Trophoblast cell (in vitro differentiated cells and primary cell): ENCODE measurements around the gene PNMT.

Experiments used
- DNase-seq, 2 donors: peaks; one replicate each; pipeline ENCODE4 v3.0.0-alpha.2; 2016
- H2AFZ ChIP-seq: 2 replicates; pipeline ENCODE4 v1.6.1; 2013; ENCODE audit warnings: low read length, moderate library complexity, mild to moderate bottlenecking; ENCODE audit not compliant: insufficient read depth, poor library complexity
- H2AK5ac ChIP-seq: 2 replicates; pipeline ENCODE4 v1.6.1; 2013; ENCODE audit warnings: mild to moderate bottlenecking, low read length
- H2BK120ac ChIP-seq: 2 replicates; pipeline ENCODE4 v1.6.1; 2013; ENCODE audit warnings: low read length, mild to moderate bottlenecking, moderate library complexity; ENCODE audit not compliant: insufficient read depth, poor library complexity
- H2BK12ac ChIP-seq: 2 replicates; pipeline ENCODE4 v1.6.1; 2013; ENCODE audit warnings: mild to moderate bottlenecking, low read length, moderate library complexity
- H2BK5ac ChIP-seq: 2 replicates; pipeline ENCODE4 v1.6.1; 2013; ENCODE audit warnings: low read length, low read depth, moderate library complexity, mild to moderate bottlenecking; ENCODE audit not compliant: poor library complexity
- H3K14ac ChIP-seq: 2 replicates; pipeline ENCODE4 v1.6.1; 2013; ENCODE audit warnings: mild to moderate bottlenecking, low read length
- H3K18ac ChIP-seq: 2 replicates; pipeline ENCODE4 v1.6.1; 2013; ENCODE audit warnings: mild to moderate bottlenecking, low read length
- H3K23ac ChIP-seq: 2 replicates; pipeline ENCODE4 v1.6.1; 2013; ENCODE audit warnings: low read length
- H3K27ac ChIP-seq: 2 replicates; pipeline ENCODE4 v1.5.1; 2013; ENCODE audit warnings: low read depth, mild to moderate bottlenecking, inconsistent platforms, low read length, moderate library complexity
- H3K27me3 ChIP-seq: 2 replicates; pipeline ENCODE4 v1.6.1; 2013; ENCODE audit warnings: inconsistent platforms, mild to moderate bottlenecking, low read length, moderate library complexity; ENCODE audit not compliant: insufficient read depth
- H3K36me3 ChIP-seq, 2 experiments: 1 replicate in 1 of 2; 2 replicates in 1 of 2; pipeline ENCODE4 v1.6.1; 2013; ENCODE audit warnings: low read length in 2 of 2, mild to moderate bottlenecking in 2 of 2, moderate library complexity in 1 of 2; ENCODE audit not compliant: insufficient read depth in 2 of 2, control insufficient read depth in 1 of 2
- H3K4ac ChIP-seq: 2 replicates; pipeline ENCODE4 v1.6.1; 2013; ENCODE audit warnings: low read depth, mild to moderate bottlenecking, low read length, moderate library complexity
- H3K4me1 ChIP-seq, 2 experiments: 1 replicate in 1 of 2; 2 replicates in 1 of 2; pipeline ENCODE4 v1.6.1; 2013; ENCODE audit warnings: low read length in 2 of 2, mild to moderate bottlenecking in 2 of 2, moderate library complexity in 1 of 2; ENCODE audit not compliant: insufficient read depth in 2 of 2, control insufficient read depth in 1 of 2
- H3K4me2 ChIP-seq: 2 replicates; pipeline ENCODE4 v1.6.1; 2013; ENCODE audit warnings: inconsistent platforms, mild to moderate bottlenecking, low read length, moderate library complexity
- H3K4me3 ChIP-seq: 2 replicates; pipeline ENCODE4 v1.5.1; 2013; ENCODE audit warnings: mild to moderate bottlenecking, low read depth, low read length, inconsistent platforms
- H3K79me1 ChIP-seq: one replicate; pipeline ENCODE4 v1.6.1; 2013; ENCODE audit warnings: low read length
- H3K79me2 ChIP-seq: 2 replicates; pipeline ENCODE4 v1.6.1; 2013; ENCODE audit warnings: low read length, mild to moderate bottlenecking; ENCODE audit not compliant: control insufficient read depth, insufficient read depth, poor library complexity
- H3K9ac ChIP-seq: 2 replicates; pipeline ENCODE4 v1.6.1; 2013; ENCODE audit warnings: mild to moderate bottlenecking, low read length
- H3K9me3 ChIP-seq: 2 replicates; pipeline ENCODE4 v1.6.1; 2013; ENCODE audit warnings: low read depth, mild to moderate bottlenecking, control low read depth, inconsistent platforms, low read length; ENCODE audit not compliant: insufficient read depth
- H4K12ac ChIP-seq: 2 replicates; pipeline ENCODE4 v1.6.1; 2013; ENCODE audit warnings: low read depth, mild to moderate bottlenecking, low read length, moderate library complexity
- H4K8ac ChIP-seq: 2 replicates; pipeline ENCODE4 v1.6.1; 2013; ENCODE audit warnings: low read depth, mild to moderate bottlenecking, low read length, moderate library complexity
- H4K91ac ChIP-seq: one replicate; pipeline ENCODE4 v1.6.1; 2013; ENCODE audit warnings: low read depth, mild to moderate bottlenecking, low read length, moderate library complexity
- WGBS: extraction: QIAGEN DNeasy Blood & Tissue Kit; methylation state at CpG from one replicate; pipeline ENCODE4 v1.1.7; 2013; ENCODE audit warnings: missing lambda C conversion rate; ENCODE audit not compliant: insufficient read length, insufficient coverage; ENCODE audit errors: extremely low coverage; 5-methylcytosine and 5-hydroxymethylcytosine counted together

The PNMT gene

GRCh38 chr17:39632153-39632941, 35.9 kb upstream of the PNMT start:
- Histone ChIP-seq H3K4me2 (no peak overlapping the region), H3K79me2 (peaks cover 4% of the 10 kb centered on the region), H3K4me3 (no peak overlapping the region), H3K4ac (no peak overlapping the region), H3K9ac (no peak overlapping the region), H2AK5ac (no peak overlapping the region), H4K91ac (no peak overlapping the region), H3K4me1 (peaks cover 8 to 12% of the 10 kb centered on the region in 2 experiments), H3K27ac (no peak overlapping the region), H3K14ac (no peak overlapping the region), H2BK5ac (no peak overlapping the region), H2AFZ (no peak overlapping the region), H4K8ac (no peak overlapping the region), H3K23ac (no peak overlapping the region), H3K18ac (no peak overlapping the region), H3K79me1 (peaks cover 9% of the 10 kb centered on the region), H2BK120ac (no peak overlapping the region), H2BK12ac (no peak overlapping the region), H4K12ac (no peak overlapping the region), H3K27me3 (peaks cover 13% of the 10 kb centered on the region), H3K9me3 (no peaks in the 10 kb centered on the region), H3K36me3 (no peaks in the 10 kb centered on the region)
- DNase-seq = no peak
- WGBS = no CpG with 5 or more reads among the region's 13 CpGs

- no peak overlapping the region for H2BK5ac ChIP-seq
- no peak overlapping the region for H3K23ac ChIP-seq
- H3K14ac ChIP-seq = no peak overlapping the region
- no peak overlapping the region for H3K4ac ChIP-seq
- peaks cover 16% of the 10 kb centered on the region in 2 experiments for H3K4me1 ChIP-seq
- DNase-seq = no peak
- H2BK120ac ChIP-seq = no peak overlapping the region
- peaks cover under 1% of the 10 kb centered on the region for H3K27me3 ChIP-seq
- H2AK5ac ChIP-seq = no peak overlapping the region
- no peak overlapping the region for H3K27ac ChIP-seq
- H3K18ac ChIP-seq = no peak overlapping the region
- H2BK12ac ChIP-seq = no peak overlapping the region
- no peaks in the 10 kb centered on the region for H3K36me3 ChIP-seq
- peaks cover 10% of the 10 kb centered on the region for H3K79me1 ChIP-seq
- no peak overlapping the region for H2AFZ ChIP-seq
- H3K79me2 ChIP-seq = peaks cover 4% of the 10 kb centered on the region
- WGBS = no CpG with 5 or more reads among the region's 8 CpGs
- H4K8ac ChIP-seq = no peak overlapping the region
- H3K4me3 ChIP-seq = no peak overlapping the region
- H4K91ac ChIP-seq = no peak overlapping the region
- H3K4me2 ChIP-seq = no peak overlapping the region
- no peaks in the 10 kb centered on the region for H3K9me3 ChIP-seq
- H3K9ac ChIP-seq = no peak overlapping the region
- H4K12ac ChIP-seq = no peak overlapping the region
These were observed 34.6 kb upstream of the PNMT start for GRCh38 chr17:39633570-39634183.

- Histone ChIP-seq H4K12ac (no peak overlapping the region), H4K91ac (no peak overlapping the region), H3K23ac (no peak overlapping the region), H4K8ac (no peak overlapping the region), H3K4me1 (peaks cover 16 to 17% of the 10 kb centered on the region in 2 experiments), H3K36me3 (no peaks in the 10 kb centered on the region), H2BK120ac (no peak overlapping the region), H3K18ac (no peak overlapping the region), H3K79me2 (peaks cover 4% of the 10 kb centered on the region), H2BK12ac (no peak overlapping the region), H3K4me2 (no peak overlapping the region), H3K9ac (no peak overlapping the region), H3K4ac (no peak overlapping the region), H3K27ac (no peak overlapping the region), H3K79me1 (peaks cover 10% of the 10 kb centered on the region), H2BK5ac (no peak overlapping the region), H3K4me3 (no peak overlapping the region), H3K27me3 (no peaks in the 10 kb centered on the region), H2AFZ (no peak overlapping the region), H3K9me3 (no peaks in the 10 kb centered on the region), H3K14ac (no peak overlapping the region), H2AK5ac (no peak overlapping the region)
- WGBS = no CpG with 5 or more reads among the region's 2 CpGs
- peak; percentile 30 to 74 for DNase-seq
These were observed 33.8 kb upstream of the PNMT start for GRCh38 chr17:39634384-39634871.

- Histone ChIP-seq H3K9me3 (no peaks in the 10 kb centered on the region), H3K23ac (no peak overlapping the region), H3K14ac (no peak overlapping the region), H3K79me1 (peaks cover 10% of the 10 kb centered on the region), H2AFZ (no peak overlapping the region), H2AK5ac (no peak overlapping the region), H3K27me3 (no peaks in the 10 kb centered on the region), H2BK120ac (no peak overlapping the region), H3K4me2 (no peak overlapping the region), H3K4me3 (no peak overlapping the region), H3K79me2 (peaks cover 4% of the 10 kb centered on the region), H3K27ac (no peak overlapping the region), H3K9ac (no peak overlapping the region), H4K91ac (no peak overlapping the region), H2BK12ac (no peak overlapping the region), H4K12ac (no peak overlapping the region), H3K4me1 (peaks cover 18 to 20% of the 10 kb centered on the region in 2 experiments), H3K36me3 (no peaks in the 10 kb centered on the region), H3K4ac (no peak overlapping the region), H4K8ac (no peak overlapping the region), H3K18ac (no peak overlapping the region), H2BK5ac (no peak overlapping the region)
- DNase-seq = no peak
- WGBS = no CpG with 5 or more reads among the region's 8 CpGs
These were observed 32.6 kb upstream of the PNMT start for GRCh38 chr17:39635614-39636176.
